Measurements from ENCODE around the gene APOBEC2.

GRCh38 chr6:41059556-41059955, 6.6 kb downstream of the APOBEC2 start:
- TF ChIP-seq YY1 (IDR thresholded peaks at IDR 0.05; ENCODE audit: insufficient read depth, insufficient read length) (no peak), ZNF274 (IDR thresholded peaks at IDR 0.05; ENCODE audit: low read depth, low read length) (no peak)
